HG02571 (cell line): Measurements from ENCODE around the gene GFRA1.

Experiments
- ATAC-seq: cut with Tn5 transposase; IDR thresholded peaks from one replicate; pipeline ENCODE4 v1.9.1; 2021; ENCODE audit warnings: mild to moderate bottlenecking, moderate library complexity; ENCODE audit not compliant: unreplicated experiment

GFRA1 gene

GRCh38 chr10:116164291-116164690 is 108.7 kb downstream of the GFRA1 start:
- no peak for ATAC-seq

- no peak for ATAC-seq
Measured at GRCh38 chr10:116163333-116164131, 109.5 kb downstream of the GFRA1 start.

GRCh38 chr10:116162851-116163250 is 110.2 kb downstream of the GFRA1 start:
- no peak for ATAC-seq

- ATAC-seq, result no peak
Measured at GRCh38 chr10:116160271-116160670, 112.7 kb downstream of the GFRA1 start.

DNA sequence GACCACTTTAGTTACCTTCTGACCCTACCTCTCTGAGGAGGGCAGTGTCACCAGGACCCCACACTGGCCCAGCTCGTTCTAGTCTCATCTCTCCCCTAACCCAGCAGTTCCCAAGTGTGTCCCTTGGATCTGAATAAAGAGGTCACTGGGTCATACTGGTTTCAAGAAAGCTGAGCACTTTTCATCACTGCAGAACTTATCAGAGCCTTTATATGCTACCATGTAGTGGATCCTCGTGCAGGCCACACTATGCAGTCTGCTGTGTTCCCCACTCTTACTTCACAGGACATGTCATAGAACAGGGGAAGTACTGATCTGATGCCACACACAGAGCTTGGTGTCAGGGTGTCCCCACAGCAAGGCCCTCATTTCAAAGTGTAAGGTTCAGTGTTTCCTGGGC is 113.8 kb downstream of the GFRA1 start:
- no peak for ATAC-seq

DNA sequence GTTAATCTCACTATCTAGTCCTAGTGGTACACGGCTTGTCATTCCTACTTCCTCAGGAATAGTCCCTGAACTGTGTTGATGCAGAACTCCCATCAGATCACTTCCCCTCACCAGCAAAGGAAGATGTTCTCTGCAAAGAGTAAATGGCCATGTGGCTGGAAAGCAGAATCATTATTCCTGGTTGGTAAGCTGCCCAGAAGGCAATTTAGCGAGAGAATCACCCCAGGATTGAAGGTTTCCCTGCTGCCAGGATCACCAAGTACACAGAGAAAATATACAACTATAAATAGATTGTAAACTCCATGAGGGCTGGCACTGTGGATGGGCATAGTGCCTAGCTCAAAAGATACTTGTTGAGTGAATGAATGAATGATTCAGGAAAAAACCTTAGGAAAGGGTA is 115.0 kb downstream of the GFRA1 start:
- ATAC-seq, result no peak

- ATAC-seq, result no peak
Measured at GRCh38 chr10:116157485-116157884, 115.5 kb downstream of the GFRA1 start.

DNA sequence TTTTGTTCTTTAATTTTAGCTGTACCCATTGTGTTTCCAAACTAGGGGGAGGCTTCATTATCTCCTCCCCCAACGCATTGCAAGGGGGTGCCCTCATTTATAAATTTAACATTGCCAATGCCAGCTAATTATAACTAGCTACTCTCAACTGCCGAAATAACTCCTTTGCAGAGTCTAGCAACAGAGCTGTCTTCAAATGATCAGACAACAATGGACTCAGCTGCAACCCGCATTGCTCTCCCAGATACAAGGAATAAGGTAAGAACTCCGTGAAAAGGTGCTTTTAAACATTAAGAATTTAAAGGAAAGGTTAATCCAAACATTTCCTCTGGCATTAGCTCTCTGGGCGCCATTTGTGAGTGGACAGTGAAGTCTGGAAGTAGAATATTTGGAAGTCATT is 116.2 kb downstream of the GFRA1 start:
- no peak for ATAC-seq

- ATAC-seq, result no peak
Measured at GRCh38 chr10:116155191-116155590, 117.8 kb downstream of the GFRA1 start.

- no peak for ATAC-seq
Measured at GRCh38 chr10:116154651-116155050, 118.4 kb downstream of the GFRA1 start.

- no peak for ATAC-seq
Measured at GRCh38 chr10:116151076-116151475, 121.9 kb downstream of the GFRA1 start.

GRCh38 chr10:116150606-116151005 is 122.4 kb downstream of the GFRA1 start:
- no peak for ATAC-seq

GRCh38 chr10:116147147-116147905 is 125.7 kb downstream of the GFRA1 start:
- no peak for ATAC-seq

DNA sequence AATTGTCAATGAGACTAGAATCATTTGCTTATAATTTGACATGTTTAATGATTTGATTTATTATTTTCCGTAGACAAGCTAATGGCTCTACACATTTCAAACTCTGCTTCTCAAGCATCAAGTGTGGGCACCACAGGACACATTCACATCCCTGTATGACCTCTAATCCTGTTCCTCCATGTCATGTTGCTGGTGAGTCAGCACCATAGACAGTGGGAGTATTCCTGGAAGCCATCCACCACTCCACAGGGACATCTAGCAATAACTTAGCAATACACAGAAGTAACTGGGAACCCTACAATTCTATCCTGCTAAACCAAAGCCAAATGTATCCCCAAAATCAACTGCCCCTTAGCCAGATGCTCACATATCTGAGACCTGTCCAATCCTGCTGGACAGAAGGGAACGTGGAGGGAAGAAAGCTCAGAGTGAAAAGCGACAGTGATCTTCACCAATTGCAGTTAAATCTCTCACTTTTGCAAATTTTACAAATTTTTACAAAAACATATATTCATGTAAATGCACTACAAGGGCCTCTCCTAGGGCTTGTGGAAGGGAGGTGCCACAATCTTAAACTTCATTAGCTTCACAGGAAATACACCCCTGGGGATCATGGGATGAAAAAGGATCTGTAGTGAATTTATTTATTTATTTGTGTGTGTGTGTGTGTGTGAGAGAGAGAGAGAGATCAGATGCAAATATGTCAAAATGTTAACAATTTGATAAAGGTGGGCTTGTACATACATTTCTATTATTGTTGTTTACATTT is 126.5 kb downstream of the GFRA1 start:
- no peak for ATAC-seq

- no peak for ATAC-seq
Measured at GRCh38 chr10:116143673-116144222, 129.3 kb downstream of the GFRA1 start.

- no peak for ATAC-seq
Measured at GRCh38 chr10:116141855-116142254, 131.2 kb downstream of the GFRA1 start.

DNA sequence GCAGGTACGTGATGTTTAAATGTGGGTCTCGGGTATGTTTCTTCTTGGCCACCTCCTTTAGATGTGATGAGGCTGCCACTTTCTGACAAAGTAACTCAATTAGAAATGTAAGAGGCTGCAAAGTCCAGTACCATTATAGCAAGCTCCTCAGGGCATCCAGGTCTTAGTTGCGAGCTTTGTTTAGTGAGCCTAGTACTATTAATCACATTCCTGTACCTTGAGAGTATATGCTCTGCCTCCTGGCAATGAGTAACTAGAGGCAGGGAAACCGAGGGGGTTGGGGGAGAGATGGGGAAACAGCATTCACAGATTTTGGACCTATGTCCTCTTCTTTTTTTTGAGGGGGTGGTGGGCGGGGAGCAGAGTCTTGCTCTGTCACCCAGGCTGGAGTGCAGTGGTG is 131.8 kb downstream of the GFRA1 start:
- no peak for ATAC-seq

DNA sequence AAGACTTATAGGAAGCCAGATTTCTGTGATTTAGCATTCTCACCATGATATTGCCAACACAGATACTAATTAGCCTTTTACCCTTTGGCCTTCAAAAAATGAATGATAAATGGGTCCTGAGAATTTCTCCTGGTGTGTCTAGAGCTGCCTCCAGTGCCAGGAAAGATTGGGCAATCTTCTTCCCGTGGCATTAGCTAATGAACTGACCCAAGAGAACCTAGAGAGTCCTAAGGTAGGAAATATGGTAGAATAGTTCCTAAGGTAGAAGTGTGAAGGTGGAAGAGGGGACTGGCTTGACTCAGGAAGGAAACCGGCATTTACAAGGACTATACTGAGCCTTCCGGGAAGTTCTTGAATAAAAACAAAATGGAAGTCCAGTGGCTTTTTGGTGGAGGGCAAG is 133.1 kb downstream of the GFRA1 start:
- ATAC-seq, result no peak

DNA sequence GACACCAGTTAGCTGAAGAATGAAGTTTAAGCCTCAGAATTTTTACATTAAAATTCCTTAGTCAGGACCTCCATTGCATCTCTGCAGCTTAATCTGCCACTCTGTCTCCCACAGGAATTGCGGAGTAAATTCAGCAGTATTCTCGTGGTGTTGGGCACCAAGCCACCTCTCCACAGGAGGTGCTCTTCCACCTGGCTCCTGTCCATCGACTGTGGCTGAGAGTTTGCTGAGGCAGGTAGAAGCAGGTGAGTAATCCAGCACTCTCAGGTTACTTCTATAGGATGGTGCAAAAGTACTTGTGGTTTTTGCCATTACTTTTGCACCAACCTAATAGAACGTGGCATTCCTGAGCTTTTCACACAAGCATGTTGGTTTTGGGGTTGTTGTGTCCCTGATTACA is 134.1 kb downstream of the GFRA1 start:
- no peak for ATAC-seq

GRCh38 chr10:116136261-116136660 is 136.7 kb downstream of the GFRA1 start:
- no peak for ATAC-seq

DNA sequence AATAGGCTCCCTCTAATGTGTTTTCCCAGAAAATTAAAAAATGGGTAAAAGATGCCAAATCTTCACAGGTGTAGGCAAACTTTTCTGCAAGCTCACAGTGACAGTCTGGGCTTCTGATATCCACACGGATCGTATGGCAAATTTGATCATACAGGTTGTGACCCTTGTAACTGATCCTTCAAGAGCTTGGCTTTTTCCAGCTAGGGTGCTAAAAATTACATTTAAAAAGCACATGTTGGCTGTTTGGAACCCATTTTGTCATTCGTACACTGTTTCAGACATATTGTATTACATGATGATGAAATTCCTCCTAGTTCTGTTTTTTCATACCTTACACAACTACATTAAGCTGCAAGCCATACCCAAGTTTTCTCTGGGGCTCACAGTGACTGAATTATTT is 138.7 kb downstream of the GFRA1 start:
- ATAC-seq, result no peak
